WTC11 (cell line): ENCODE data around the gene MRPS5. TPM values are rescaled to one million over a fixed set of nuclear protein-coding genes. Genes with fewer than 3 reads are reported as not detected.

Experiments
- ATAC-seq: fragments of 200-7000 bp; cut with Tn5 transposase; 2 replicates; pipeline ENCODE4 v1.10.0; 2021; ENCODE audit warnings: mild to moderate bottlenecking, moderate library complexity
- CTCF ChIA-PET: fragments of 300-600 bp; sonication (Branson Sonifier 250); formaldehyde crosslinking; loops from one replicate; lab custom pipeline; 2021; ENCODE audit warnings: antibody characterized with exemption; lab: Charles Lee
- POLR2A ChIA-PET: fragments of 350-600 bp; sonication (Branson Sonifier 250); formaldehyde crosslinking; loops from one replicate; lab custom pipeline; 2021; ENCODE audit warnings: antibody characterized with exemption; lab: Charles Lee
- DNase-seq: peaks from one replicate; pipeline ENCODE4 v3.0.0; 2021; ENCODE audit warnings: low spot score
- H3K27ac Mint-ChIP-seq: 2 replicates; pipeline ENCODE4 v1.8.0; 2021; ENCODE audit warnings: mixed read lengths
- H3K27me3 Mint-ChIP-seq: 2 replicates; pipeline ENCODE4 v1.8.0; 2021; ENCODE audit warnings: low read depth, mild to moderate bottlenecking, moderate library complexity, mixed read lengths
- H3K36me3 Mint-ChIP-seq: 2 replicates; pipeline ENCODE4 v1.8.0; 2021; ENCODE audit warnings: mixed read lengths
- H3K4me1 Mint-ChIP-seq: 2 replicates; pipeline ENCODE4 v1.8.0; 2022; ENCODE audit warnings: mixed read lengths
- H3K4me3 Mint-ChIP-seq: 2 replicates; pipeline ENCODE4 v1.8.0; 2021; ENCODE audit warnings: mild to moderate bottlenecking, moderate library complexity, mixed read lengths
- H3K9me3 Mint-ChIP-seq: 2 replicates; pipeline ENCODE4 v1.8.0; 2021; ENCODE audit warnings: mixed read lengths
- ARID4B ChIP-seq: sonication (generic); formaldehyde crosslinking; IDR thresholded peaks from 2 replicates; pipeline ENCODE4 v1.8.0; 2023; ENCODE audit warnings: missing genetic modification reagents, mild to moderate bottlenecking, borderline replicate concordance
- ATF3 ChIP-seq: sonication (generic); formaldehyde crosslinking; conservative IDR thresholded peaks from 2 replicates; pipeline ENCODE4 v1.8.1; 2022; ENCODE audit warnings: mild to moderate bottlenecking, missing genetic modification reagents
- ETV6 ChIP-seq: sonication (generic); formaldehyde crosslinking; IDR thresholded peaks from 2 replicates; pipeline ENCODE4 v1.8.1; 2022; ENCODE audit warnings: mild to moderate bottlenecking, missing genetic modification reagents
- FOXK1 ChIP-seq: sonication (generic); formaldehyde crosslinking; IDR thresholded peaks from 2 replicates; pipeline ENCODE4 v1.8.0; 2022; ENCODE audit warnings: mild to moderate bottlenecking, moderate library complexity, missing genetic modification reagents
- HMGA2 ChIP-seq: fragments of 250-450 bp; sonication (Bioruptor Pico); IDR thresholded peaks from 2 replicates; pipeline ENCODE4 v1.4.0; 2021; ENCODE audit warnings: mild to moderate bottlenecking, moderate library complexity
- IRF1 ChIP-seq: sonication (generic); formaldehyde crosslinking; IDR thresholded peaks from 2 replicates; pipeline ENCODE4 v1.8.0; 2023; ENCODE audit warnings: missing genetic modification reagents
- IRF2 ChIP-seq: sonication (generic); formaldehyde crosslinking; IDR thresholded peaks from 2 replicates; pipeline ENCODE4 v1.8.0; 2022; ENCODE audit warnings: low read depth, missing genetic modification reagents, borderline replicate concordance
- KAT7 ChIP-seq: sonication (generic); formaldehyde crosslinking; IDR thresholded peaks from 2 replicates; pipeline ENCODE4 v1.8.1; 2023; ENCODE audit warnings: missing genetic modification reagents, mild to moderate bottlenecking, borderline replicate concordance
- MXD4 ChIP-seq: fragments of 250-450 bp; sonication (Bioruptor Pico); IDR thresholded peaks from 2 replicates; pipeline ENCODE4 v1.8.0; 2021; ENCODE audit warnings: mild to moderate bottlenecking, moderate library complexity, borderline replicate concordance
- NFE2L1 ChIP-seq: sonication (generic); formaldehyde crosslinking; IDR thresholded peaks from 2 replicates; pipeline ENCODE4 v1.8.1; 2023; ENCODE audit warnings: missing genetic modification reagents
- PRDM15 ChIP-seq: sonication (generic); formaldehyde crosslinking; IDR thresholded peaks from 2 replicates; pipeline ENCODE4 v1.8.0; 2022; ENCODE audit warnings: missing genetic modification reagents
- SMAD3 ChIP-seq: sonication (generic); formaldehyde crosslinking; IDR thresholded peaks from 2 replicates; pipeline ENCODE4 v1.8.0; 2022; ENCODE audit warnings: missing genetic modification reagents, mild to moderate bottlenecking, borderline replicate concordance
- ZNF396 ChIP-seq: fragments of 250-450 bp; sonication (Bioruptor Pico); IDR thresholded peaks from 2 replicates; pipeline ENCODE4 v1.8.0; 2021; ENCODE audit warnings: mild to moderate bottlenecking, moderate library complexity, borderline replicate concordance
- total RNA-seq: library from RNA; stranded (reverse); gene quantifications from 3 replicates; pipeline ENCODE4 v1.2.3, GENCODE V29; 2021
- TF ChIP-seq, protein P1 (sequence below): fragments of 250-450 bp; sonication (Bioruptor Pico); IDR thresholded peaks from 2 replicates; pipeline ENCODE4 v1.9.0; 2021; ENCODE audit warnings: mild to moderate bottlenecking
- TF ChIP-seq, protein P2 (sequence below): sonication (generic); formaldehyde crosslinking; IDR thresholded peaks from 2 replicates; pipeline ENCODE4 v1.8.1; 2023; ENCODE audit warnings: mild to moderate bottlenecking, moderate library complexity, missing genetic modification reagents
- TF ChIP-seq, protein P3 (sequence below): sonication (generic); formaldehyde crosslinking; IDR thresholded peaks from 2 replicates; pipeline ENCODE4 v1.8.1; 2022; ENCODE audit warnings: mild to moderate bottlenecking, moderate library complexity, missing genetic modification reagents
- TF ChIP-seq, protein P4 (sequence below): sonication (generic); formaldehyde crosslinking; IDR thresholded peaks from 2 replicates; pipeline ENCODE4 v1.8.1; 2023; ENCODE audit warnings: mild to moderate bottlenecking, missing genetic modification reagents, moderate library complexity

MRPS5 gene
- total RNA-seq, 1 experiment from 2014 or later: 70.3 TPM

DNA sequence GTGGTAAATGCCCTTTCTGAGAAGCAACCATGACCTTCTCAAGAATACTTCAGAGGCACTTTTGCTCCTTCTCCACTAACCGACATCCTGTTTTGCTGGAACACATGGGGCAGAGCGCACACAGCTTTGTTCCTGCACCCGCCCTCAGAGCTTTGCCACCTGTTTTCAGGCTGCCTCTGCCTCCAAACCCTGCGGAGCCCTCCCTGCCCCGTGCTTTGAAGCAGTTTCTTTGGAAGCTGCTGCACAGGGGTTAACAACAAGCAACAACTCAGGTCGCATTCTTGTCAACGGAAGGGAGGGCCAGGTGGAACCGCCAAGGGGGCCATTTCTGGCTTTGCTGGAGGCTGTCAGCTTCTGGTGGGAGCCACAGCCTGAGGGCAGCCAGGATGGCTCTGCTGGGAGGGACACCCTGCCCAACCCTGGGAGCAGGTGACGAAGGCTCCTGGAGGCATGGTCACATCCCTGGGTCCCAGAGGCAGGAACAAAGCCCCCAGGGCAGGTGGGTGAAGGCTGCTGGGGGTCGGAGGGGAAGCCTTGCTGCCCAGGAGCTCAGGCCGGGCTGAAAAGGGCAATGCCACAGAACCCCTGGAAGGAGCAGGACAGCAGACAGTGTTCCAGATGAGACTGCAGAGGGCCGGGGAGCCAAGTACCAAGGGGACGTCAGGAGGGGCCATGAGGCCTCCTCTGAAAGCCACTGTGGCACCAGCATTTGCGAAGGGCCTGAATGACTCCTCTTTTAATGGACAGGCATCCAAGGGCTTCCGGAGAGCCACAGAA lies 46.8 kb downstream of the MRPS5 start:
- Mint-ChIP-seq H3K4me1 (peaks cover 23% of the 10 kb centered on the region), H3K9me3 (peaks cover 3% of the 10 kb centered on the region; the same call in 1 of the 2 replicates), H3K36me3 (no peaks in the 10 kb centered on the region), H3K27ac (no peak overlapping the region), H3K27me3 (peaks cover 6% of the 10 kb centered on the region; the same call in 1 of the 2 replicates), H3K4me3 (no peak overlapping the region)
- no peak for ATAC-seq
- ChIA-PET CTCF (interaction anchor here (0.6 to 5.2 kb wide), 4 partner anchors 41 to 52 kb away, joined by 4 to 66 read pairs (median 4); no protein-coding TSS in a partner anchor), POLR2A (interaction anchor here (1.6 kb wide), 1 partner anchor 11 kb away, joined by 4 read pairs; no protein-coding TSS in a partner anchor)
- TF ChIP-seq, protein P1, sequence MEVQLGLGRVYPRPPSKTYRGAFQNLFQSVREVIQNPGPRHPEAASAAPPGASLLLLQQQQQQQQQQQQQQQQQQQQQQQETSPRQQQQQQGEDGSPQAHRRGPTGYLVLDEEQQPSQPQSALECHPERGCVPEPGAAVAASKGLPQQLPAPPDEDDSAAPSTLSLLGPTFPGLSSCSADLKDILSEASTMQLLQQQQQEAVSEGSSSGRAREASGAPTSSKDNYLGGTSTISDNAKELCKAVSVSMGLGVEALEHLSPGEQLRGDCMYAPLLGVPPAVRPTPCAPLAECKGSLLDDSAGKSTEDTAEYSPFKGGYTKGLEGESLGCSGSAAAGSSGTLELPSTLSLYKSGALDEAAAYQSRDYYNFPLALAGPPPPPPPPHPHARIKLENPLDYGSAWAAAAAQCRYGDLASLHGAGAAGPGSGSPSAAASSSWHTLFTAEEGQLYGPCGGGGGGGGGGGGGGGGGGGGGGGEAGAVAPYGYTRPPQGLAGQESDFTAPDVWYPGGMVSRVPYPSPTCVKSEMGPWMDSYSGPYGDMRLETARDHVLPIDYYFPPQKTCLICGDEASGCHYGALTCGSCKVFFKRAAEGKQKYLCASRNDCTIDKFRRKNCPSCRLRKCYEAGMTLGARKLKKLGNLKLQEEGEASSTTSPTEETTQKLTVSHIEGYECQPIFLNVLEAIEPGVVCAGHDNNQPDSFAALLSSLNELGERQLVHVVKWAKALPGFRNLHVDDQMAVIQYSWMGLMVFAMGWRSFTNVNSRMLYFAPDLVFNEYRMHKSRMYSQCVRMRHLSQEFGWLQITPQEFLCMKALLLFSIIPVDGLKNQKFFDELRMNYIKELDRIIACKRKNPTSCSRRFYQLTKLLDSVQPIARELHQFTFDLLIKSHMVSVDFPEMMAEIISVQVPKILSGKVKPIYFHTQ (CRISPR knock-in tag): no peak
- TF ChIP-seq ATF3 (CRISPR knock-in tag) (no peak), IRF1 (CRISPR knock-in tag) (no peak), ARID4B (CRISPR knock-in tag) (no peak), KAT7 (CRISPR knock-in tag) (no peak), IRF2 (CRISPR knock-in tag) (no peak), SMAD3 (CRISPR knock-in tag) (no peak), MXD4 (CRISPR knock-in tag) (no peak), ETV6 (no peak), HMGA2 (CRISPR knock-in tag) (no peak), ZNF396 (no peak), NFE2L1 (CRISPR knock-in tag) (no peak), PRDM15 (CRISPR knock-in tag) (no peak), FOXK1 (no peak)
- TF ChIP-seq, protein P2, sequence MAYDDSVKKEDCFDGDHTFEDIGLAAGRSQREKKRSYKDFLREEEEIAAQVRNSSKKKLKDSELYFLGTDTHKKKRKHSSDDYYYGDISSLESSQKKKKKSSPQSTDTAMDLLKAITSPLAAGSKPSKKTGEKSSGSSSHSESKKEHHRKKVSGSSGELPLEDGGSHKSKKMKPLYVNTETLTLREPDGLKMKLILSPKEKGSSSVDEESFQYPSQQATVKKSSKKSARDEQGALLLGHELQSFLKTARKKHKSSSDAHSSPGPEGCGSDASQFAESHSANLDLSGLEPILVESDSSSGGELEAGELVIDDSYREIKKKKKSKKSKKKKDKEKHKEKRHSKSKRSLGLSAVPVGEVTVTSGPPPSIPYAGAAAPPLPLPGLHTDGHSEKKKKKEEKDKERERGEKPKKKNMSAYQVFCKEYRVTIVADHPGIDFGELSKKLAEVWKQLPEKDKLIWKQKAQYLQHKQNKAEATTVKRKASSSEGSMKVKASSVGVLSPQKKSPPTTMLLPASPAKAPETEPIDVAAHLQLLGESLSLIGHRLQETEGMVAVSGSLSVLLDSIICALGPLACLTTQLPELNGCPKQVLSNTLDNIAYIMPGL (CRISPR knock-in tag): no peak
- TF ChIP-seq, protein P3, sequence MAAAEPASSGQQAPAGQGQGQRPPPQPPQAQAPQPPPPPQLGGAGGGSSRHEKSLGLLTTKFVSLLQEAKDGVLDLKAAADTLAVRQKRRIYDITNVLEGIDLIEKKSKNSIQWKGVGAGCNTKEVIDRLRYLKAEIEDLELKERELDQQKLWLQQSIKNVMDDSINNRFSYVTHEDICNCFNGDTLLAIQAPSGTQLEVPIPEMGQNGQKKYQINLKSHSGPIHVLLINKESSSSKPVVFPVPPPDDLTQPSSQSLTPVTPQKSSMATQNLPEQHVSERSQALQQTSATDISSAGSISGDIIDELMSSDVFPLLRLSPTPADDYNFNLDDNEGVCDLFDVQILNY (CRISPR knock-in tag): no peak
- TF ChIP-seq, protein P4, sequence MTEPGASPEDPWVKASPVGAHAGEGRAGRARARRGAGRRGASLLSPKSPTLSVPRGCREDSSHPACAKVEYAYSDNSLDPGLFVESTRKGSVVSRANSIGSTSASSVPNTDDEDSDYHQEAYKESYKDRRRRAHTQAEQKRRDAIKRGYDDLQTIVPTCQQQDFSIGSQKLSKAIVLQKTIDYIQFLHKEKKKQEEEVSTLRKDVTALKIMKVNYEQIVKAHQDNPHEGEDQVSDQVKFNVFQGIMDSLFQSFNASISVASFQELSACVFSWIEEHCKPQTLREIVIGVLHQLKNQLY (CRISPR knock-in tag): no peak
- no peak for DNase-seq
